Right ventricle myocardium superior (tissue), 1 donor: Measurements from ENCODE around the gene MAN2B2. TPM values are rescaled to one million over a fixed set of nuclear protein-coding genes. Genes with fewer than 3 reads are reported as not detected.

ENCODE experiments used
- ATAC-seq: fragments of 200-7000 bp; cut with Tn5 transposase; one replicate; pipeline ENCODE4 v1.9.1; 2020; ENCODE audit warnings: mild to moderate bottlenecking; ENCODE audit not compliant: poor library complexity
- DNase-seq: peaks from one replicate; pipeline ENCODE4 v3.0.0-alpha.2; 2020
- intact Hi-C: fragments of 100-400 bp; cut with DNase I; formaldehyde crosslinking; loops from one replicate; pipeline ENCODE4 v1.11.2; 2022
- total RNA-seq: library from RNA; stranded (reverse); fragmentation: NEBNext Ultra II Directional; extraction: Animal tissue kit (Norgen Biotek cat#: 25700); gene quantifications from one replicate; pipeline ENCODE4 v1.2.1, GENCODE V29; 2021
- donor health status: DM: no; HTN: yes; CAD: no; lungs with severe emphysema.

MAN2B2 gene
- total RNA-seq, 1 donor from 2014 or later, result 17.3 TPM

- DNase-seq (no peak), ATAC-seq (no peak)
- intact Hi-C loops, result no loop called here
Observed at GRCh38 chr4:6607368-6608055, 32.5 kb downstream of the MAN2B2 start.

GRCh38 chr4:6608758-6609414 is 33.9 kb downstream of the MAN2B2 start:
- intact Hi-C loops, result no loop called here
- DNase-seq (no peak), ATAC-seq (peak; percentile 65)

GRCh38 chr4:6609415-6610079 is 34.6 kb downstream of the MAN2B2 start:
- ATAC-seq (no peak), DNase-seq (no peak)
- intact Hi-C loops, result no loop called here

GRCh38 chr4:6610856-6611430 is 36.0 kb downstream of the MAN2B2 start:
- DNase-seq, result no peak
- ATAC-seq, result no peak
- intact Hi-C loops, result no loop called here

- intact Hi-C loops, result no loop called here
- ATAC-seq, result no peak
- no peak for DNase-seq
Observed at GRCh38 chr4:6612961-6613675, 38.1 kb downstream of the MAN2B2 start.

- intact Hi-C loops, result no loop called here
- ATAC-seq, result no peak
- no peak for DNase-seq
Observed at GRCh38 chr4:6613676-6614651, 39.0 kb downstream of the MAN2B2 start.

GRCh38 chr4:6614701-6615230 is 39.8 kb downstream of the MAN2B2 start:
- intact Hi-C loops, result no loop called here
- no peak for DNase-seq
- ATAC-seq, result no peak

GRCh38 chr4:6616087-6616995 is 41.4 kb downstream of the MAN2B2 start:
- DNase-seq, result no peak

GRCh38 chr4:6617246-6617645 is 42.3 kb downstream of the MAN2B2 start:
- intact Hi-C loops, result no loop called here
- DNase-seq, result no peak
- ATAC-seq, result no peak

More at GRCh38 chr4:6616087-6616995, 41.4 kb downstream of the MAN2B2 start:
- intact Hi-C loops, result no loop called here
- no peak for ATAC-seq

GRCh38 chr4:6618386-6619115 is 43.6 kb downstream of the MAN2B2 start:
- intact Hi-C loops, result no loop called here
- ATAC-seq (no peak), DNase-seq (no peak)

GRCh38 chr4:6619116-6619465 is 44.1 kb downstream of the MAN2B2 start:
- DNase-seq (no peak), ATAC-seq (no peak)
- intact Hi-C loops, result no loop called here

GRCh38 chr4:6619466-6620255 is 44.7 kb downstream of the MAN2B2 start:
- intact Hi-C loops, result no loop called here
- ATAC-seq (no peak), DNase-seq (no peak)

- no peak for ATAC-seq
- DNase-seq, result no peak
- intact Hi-C loops, result no loop called here
Observed at GRCh38 chr4:6620296-6620695, 45.3 kb downstream of the MAN2B2 start.

GRCh38 chr4:6620891-6621555 is 46.0 kb downstream of the MAN2B2 start:
- ATAC-seq (no peak), DNase-seq (no peak)
- intact Hi-C loops, result no loop called here

- intact Hi-C loops, result no loop called here
- ATAC-seq, result no peak
- DNase-seq, result no peak
Observed at GRCh38 chr4:6621556-6621927, 46.6 kb downstream of the MAN2B2 start.
